Right ventricle myocardium inferior (tissue), 1 donor: ENCODE results near the gene NMRK1. TPM values are rescaled to one million over a fixed set of nuclear protein-coding genes. Genes with fewer than 3 reads are reported as not detected.

Experiments used
- ATAC-seq: fragments of 200-7000 bp; cut with Tn5 transposase; one replicate; pipeline ENCODE4 v1.9.1; 2020; ENCODE audit warnings: mild to moderate bottlenecking, moderate library complexity
- DNase-seq: peaks from one replicate; pipeline ENCODE4 v3.0.0; 2021; ENCODE audit errors: missing footprints
- intact Hi-C: fragments of 100-400 bp; cut with DNase I; formaldehyde crosslinking; loops from one replicate; pipeline ENCODE4 v1.11.0; 2022
- total RNA-seq: library from RNA; stranded (reverse); fragmentation: NEBNext Ultra II Directional; extraction: Animal tissue kit (Norgen Biotek cat#: 25700); gene quantifications from one replicate; pipeline ENCODE4 v1.2.1, GENCODE V29; 2021
- donor health status: DM: no; HTN: yes; CAD: no; lungs with severe emphysema.

NMRK1 gene
- total RNA-seq, 1 donor from 2014 or later = 21.9 TPM

DNA sequence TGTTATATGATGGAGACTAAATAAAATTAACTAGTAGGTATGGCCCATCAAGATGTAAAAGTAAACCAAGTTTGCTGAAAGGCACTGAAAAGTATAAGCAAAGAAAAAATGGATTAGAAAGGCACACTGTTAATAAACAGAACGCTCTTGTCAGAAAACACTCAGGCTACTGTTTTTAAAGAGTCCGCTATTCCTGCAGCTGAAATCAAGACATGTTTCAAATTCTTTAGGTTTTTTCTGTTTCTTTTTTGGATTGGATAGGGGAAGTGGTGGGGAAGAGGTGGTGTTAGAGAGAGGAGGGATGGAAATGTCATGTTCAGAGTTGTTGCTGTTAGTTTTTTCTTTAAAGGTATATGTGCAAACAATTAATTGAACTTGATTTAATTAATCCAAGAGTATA is 17.9 kb upstream of the NMRK1 start:
- DNase-seq (no peak), ATAC-seq (no peak)
- intact Hi-C loops = no loop called here

DNA sequence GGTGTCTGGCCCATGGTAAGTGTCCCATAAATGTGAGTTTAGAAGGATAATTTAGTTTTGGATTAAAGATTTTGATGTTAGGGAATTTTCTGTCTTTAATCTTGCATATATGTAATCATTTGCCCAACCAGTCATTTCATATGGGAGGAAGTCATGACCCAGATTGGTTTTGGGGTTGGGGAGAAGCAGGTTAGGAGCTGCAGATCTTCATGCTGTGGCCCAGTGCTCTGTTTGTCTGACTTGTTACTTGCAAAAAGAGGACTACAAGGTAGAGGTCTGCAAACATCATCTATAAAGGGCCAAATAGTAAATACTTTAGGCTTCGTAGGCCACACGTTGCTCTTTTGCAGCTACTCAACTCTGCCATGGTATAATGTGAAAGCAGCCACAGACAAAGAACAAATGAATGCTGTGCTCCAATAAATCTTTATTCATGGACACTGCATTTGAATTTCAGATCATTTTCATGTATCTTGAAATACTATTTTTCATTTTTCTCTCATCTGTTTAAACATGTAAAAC is 17.1 kb upstream of the NMRK1 start:
- intact Hi-C loops = no loop called here
- no peak for ATAC-seq
- DNase-seq = no peak

- ATAC-seq (no peak), DNase-seq (no peak)
- intact Hi-C loops = no loop called here
Measured at GRCh38 chr9:75104607-75105006, 16.7 kb upstream of the NMRK1 start.

- DNase-seq = no peak
- no peak for ATAC-seq
- intact Hi-C loops = no loop called here
Measured at GRCh38 chr9:75102177-75102790, 14.3 kb upstream of the NMRK1 start.

GRCh38 chr9:75101004-75101588 is 13.1 kb upstream of the NMRK1 start:
- intact Hi-C loops = no loop called here
- ATAC-seq (peak; percentile 31), DNase-seq (no peak)

- ATAC-seq (no peak), DNase-seq (no peak)
- intact Hi-C loops = no loop called here
Measured at GRCh38 chr9:75096796-75097195, 8.8 kb upstream of the NMRK1 start.

GRCh38 chr9:75092766-75093165 is 4.8 kb upstream of the NMRK1 start:
- ATAC-seq (no peak), DNase-seq (no peak)
- intact Hi-C loops = no loop called here

DNA sequence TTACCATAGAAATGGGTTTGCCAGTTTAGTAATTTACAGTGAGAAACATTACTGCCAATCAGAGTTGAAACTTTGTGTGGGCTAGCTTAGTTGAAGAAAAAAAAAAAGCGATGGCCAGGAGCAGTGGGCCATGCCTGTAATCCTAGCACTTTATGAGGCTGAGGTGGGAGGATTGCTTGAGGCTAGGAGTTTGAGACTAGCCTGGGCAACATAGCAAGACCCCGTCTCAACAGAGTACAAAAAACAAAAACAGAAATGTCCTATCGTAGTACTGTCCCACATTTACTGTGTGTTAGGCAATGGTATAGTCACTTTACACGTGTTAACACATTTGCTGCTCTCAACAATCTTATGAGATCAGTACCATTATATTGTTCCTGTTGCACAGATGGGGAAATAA is 2.6 kb upstream of the NMRK1 start:
- ATAC-seq (no peak), DNase-seq (no peak)
- intact Hi-C loops = no loop called here

- no peak for ATAC-seq
- DNase-seq = no peak
- intact Hi-C loops = loop anchor here (5.0 to 10.0 kb wide), 3 partner anchors 62 to 1685 kb away; partner anchors contain the start of genes C9orf40 and CARNMT1
Measured at GRCh38 chr9:75089373-75089766, 1.4 kb upstream of the NMRK1 start.

DNA sequence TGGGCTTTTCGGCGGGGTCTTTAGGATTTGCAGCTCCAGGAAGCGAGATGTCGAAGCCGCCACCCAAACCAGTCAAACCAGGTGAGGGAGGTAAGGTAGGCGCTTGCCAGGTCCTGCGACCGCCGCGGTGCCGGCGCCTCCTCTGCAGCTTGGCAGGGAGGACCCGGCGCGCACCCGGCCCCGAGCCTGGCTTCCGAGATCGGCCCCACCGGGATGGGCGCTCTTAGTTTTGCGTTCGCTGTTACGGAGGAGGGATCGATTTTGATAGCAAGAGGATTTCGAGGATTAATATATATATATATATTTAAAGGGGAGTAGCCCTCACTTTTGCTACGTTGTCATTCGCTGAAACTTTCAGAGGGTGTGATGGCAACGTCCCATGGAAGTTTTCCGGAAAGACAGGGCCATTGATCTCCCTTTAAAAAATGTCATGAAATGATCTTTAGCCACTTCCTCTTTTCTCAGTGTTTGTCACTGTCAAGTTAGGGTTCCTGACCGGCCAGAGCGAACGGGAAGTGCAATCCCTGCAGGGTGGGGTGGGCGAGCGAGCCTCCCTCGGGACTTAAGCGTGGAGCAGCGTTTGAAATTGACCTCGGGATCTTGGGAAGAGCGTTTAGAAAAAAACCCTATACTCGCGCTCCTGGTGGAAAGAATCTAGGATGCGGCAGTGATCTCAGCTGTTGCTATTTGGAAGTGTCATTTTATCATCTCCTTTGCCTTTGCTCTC is 854 bp upstream of the NMRK1 start:
- ATAC-seq (peak; percentile 27), DNase-seq (peak; percentile 91)
- intact Hi-C loops = loop anchor here (5.0 to 10.0 kb wide), 3 partner anchors 62 to 1684 kb away; partner anchors contain the start of genes C9orf40 and CARNMT1

DNA sequence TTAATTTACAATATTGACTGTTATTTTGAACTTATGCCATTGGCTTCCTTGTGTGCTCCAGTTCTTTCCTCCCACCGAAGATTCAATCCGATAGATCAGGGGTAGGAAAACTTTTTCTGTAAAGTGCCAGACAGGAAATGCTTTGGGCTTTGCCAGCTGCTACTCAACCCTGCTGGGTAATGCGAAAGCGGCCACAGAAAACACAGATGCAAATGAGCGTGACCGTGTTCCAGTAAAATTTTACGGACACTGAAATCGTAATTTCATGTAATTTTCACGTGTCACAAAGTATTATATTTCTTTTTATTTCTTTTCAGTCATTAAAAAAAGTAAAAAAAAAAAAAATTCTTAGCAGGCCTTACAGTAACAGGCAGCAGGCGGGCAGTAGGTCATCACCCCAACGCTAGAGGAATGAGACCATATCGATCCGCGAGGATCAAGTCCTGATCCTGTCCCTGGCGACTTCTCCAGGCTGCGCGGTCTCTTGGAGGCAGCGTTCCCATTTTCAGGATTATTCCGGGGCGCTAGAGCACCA is 599 bp downstream of the NMRK1 start:
- no peak for ATAC-seq
- no peak for DNase-seq
- intact Hi-C loops = loop anchor here (5.0 to 10.0 kb wide), 3 partner anchors 60 to 1683 kb away; partner anchors contain the start of genes C9orf40 and CARNMT1

- ATAC-seq (no peak), DNase-seq (no peak)
- intact Hi-C loops = loop anchor here (5.0 to 10.0 kb wide), 3 partner anchors 59 to 1682 kb away; partner anchors contain the start of genes C9orf40 and CARNMT1
Measured at GRCh38 chr9:75086541-75087288, 1.2 kb downstream of the NMRK1 start.

DNA sequence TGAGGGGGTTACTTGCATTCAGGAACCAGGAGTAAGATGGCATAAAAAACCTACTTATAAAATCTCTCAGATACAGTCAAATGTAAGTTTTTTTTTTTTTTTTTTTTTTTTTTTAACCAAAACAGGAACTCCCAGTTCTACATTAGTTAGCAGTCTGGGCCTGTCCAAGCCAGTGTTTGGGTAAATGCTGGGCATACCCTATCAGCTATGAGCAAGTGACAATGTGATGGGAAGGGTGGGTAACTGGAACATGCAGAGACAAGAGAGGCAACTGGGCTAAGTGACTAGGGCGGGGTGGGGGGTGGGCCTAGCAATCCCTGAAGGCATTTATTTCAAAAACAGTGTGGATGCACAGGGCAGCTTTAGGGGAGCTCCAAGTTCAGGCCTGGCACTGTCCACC is 2.3 kb downstream of the NMRK1 start:
- ATAC-seq = no peak
- DNase-seq = no peak
- intact Hi-C loops = loop anchor here (5.0 to 10.0 kb wide), 3 partner anchors 58 to 1681 kb away; partner anchors contain the start of genes C9orf40 and CARNMT1

- no peak for DNase-seq
- ATAC-seq = no peak
Measured at GRCh38 chr9:75084081-75084672, 3.8 kb downstream of the NMRK1 start.

GRCh38 chr9:75083188-75083970 is 4.6 kb downstream of the NMRK1 start:
- intact Hi-C loops = loop anchor here (10.0 kb wide), 1 partner anchor 1679 kb away; no protein-coding TSS in a partner anchor
- ATAC-seq (peak; percentile 20), DNase-seq (no peak)

More at GRCh38 chr9:75084081-75084672, 3.8 kb downstream of the NMRK1 start:
- intact Hi-C loops = loop anchor here (10.0 kb wide), 1 partner anchor 1679 kb away; no protein-coding TSS in a partner anchor

GRCh38 chr9:75081632-75082031 is 6.3 kb downstream of the NMRK1 start:
- intact Hi-C loops = loop anchor here (10.0 kb wide), 1 partner anchor 1677 kb away; no protein-coding TSS in a partner anchor
- ATAC-seq (no peak), DNase-seq (no peak)

DNA sequence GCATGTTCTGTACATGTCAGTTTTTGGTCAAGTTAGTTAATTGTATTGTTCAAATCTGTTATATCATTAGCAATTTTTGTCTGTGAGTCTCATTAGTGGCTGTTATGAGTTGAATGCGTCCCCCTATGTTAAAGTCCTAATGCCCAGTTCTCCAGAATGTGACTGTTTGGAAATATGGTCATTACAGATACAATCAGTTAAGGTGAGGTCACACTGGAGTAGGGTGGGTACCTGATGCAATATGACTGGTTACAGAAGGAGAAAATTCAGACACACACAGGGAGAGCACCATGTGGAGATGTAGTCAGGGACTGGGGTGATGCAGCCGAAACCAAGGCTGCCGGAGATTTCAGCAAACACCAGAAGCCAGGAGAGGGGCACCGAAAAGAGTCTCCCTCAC is 15.1 kb downstream of the NMRK1 start:
- ATAC-seq (no peak), DNase-seq (no peak)
- intact Hi-C loops = no loop called here
